H7 (cell line): ENCODE results near the gene AQP5. TPM values are rescaled to one million over a fixed set of nuclear protein-coding genes. Genes with fewer than 3 reads are reported as not detected.
A peak's percentile ranks its signal among the peaks of the same experiment; 100 is the strongest.

ENCODE experiments used
- DNase-seq: peaks from one replicate; pipeline ENCODE4 v3.0.0; 2012
- H3K27me3 ChIP-seq: 2 replicates; pipeline ENCODE4 v1.6.0; 2011; ENCODE audit warnings: mild to moderate bottlenecking, low read length; ENCODE audit not compliant: control insufficient read depth, insufficient read depth
- H3K36me3 ChIP-seq: replicated peaks from 2 replicates; pipeline ENCODE4 v1.5.1; 2011; ENCODE audit warnings: low read length; ENCODE audit not compliant: control insufficient read depth, insufficient read depth
- H3K4me3 ChIP-seq: 2 replicates; pipeline ENCODE4 v1.5.1; 2011; ENCODE audit warnings: low read depth, mild to moderate bottlenecking, control low read depth, low read length, moderate library complexity; ENCODE audit not compliant: insufficient read depth
- total RNA-seq: library from RNA; depleted of rRNA; stranded (reverse); fragments of >200 nt; shearing (Covaris generic); gene quantifications from 2 replicates; pipeline ENCODE4 v1.2.3, GENCODE V29; 2014; rRNA removed

Gene AQP5
- total RNA-seq = 1.7 and 2.9 TPM in 2 replicates

GRCh38 chr12:49961111-49961922, at the start of gene AQP5:
AQP5 (plus strand) TSS chr12:49961872; CDS start chr12:49962018, 146 bp downstream.
- Histone ChIP-seq H3K27me3 (peaks cover 41% of the 10 kb centered on the region), H3K36me3 (no peaks in the 10 kb centered on the region), H3K4me3 (peak within 1 kb of the TSS; percentile 51)
- peak; percentile 93 for DNase-seq

GRCh38 chr12:49912345-49913255, 49.1 kb upstream of the AQP5 start:
- no peaks in the 10 kb centered on the region for H3K36me3 ChIP-seq
- no peak for DNase-seq
- H3K27me3 ChIP-seq = 0 out of 2 replicates have a peak, but pooled peaks cover 1% of the 10 kb centered on the region
- H3K4me3 ChIP-seq = no peak overlapping the region

- no peak for DNase-seq
- no peaks in the 10 kb centered on the region for H3K36me3 ChIP-seq
Measured at GRCh38 chr12:49916129-49916919, 45.3 kb upstream of the AQP5 start.

GRCh38 chr12:49917166-49917787, 44.4 kb upstream of the AQP5 start:
- Histone ChIP-seq H3K4me3 (no peak overlapping the region), H3K36me3 (no peaks in the 10 kb centered on the region), H3K27me3 (no peaks in the 10 kb centered on the region)
- no peak for DNase-seq

More at GRCh38 chr12:49916129-49916919, 45.3 kb upstream of the AQP5 start:
- Histone ChIP-seq H3K27me3 (no peaks in the 10 kb centered on the region), H3K4me3 (no peak overlapping the region)

- DNase-seq = no peak
- Histone ChIP-seq H3K27me3 (no peaks in the 10 kb centered on the region), H3K4me3 (no peak overlapping the region), H3K36me3 (no peaks in the 10 kb centered on the region)
Measured at GRCh38 chr12:49917788-49918173, 43.9 kb upstream of the AQP5 start.

GRCh38 chr12:49920241-49920914, 41.3 kb upstream of the AQP5 start:
- no peak for DNase-seq
- Histone ChIP-seq H3K36me3 (no peaks in the 10 kb centered on the region), H3K27me3 (no peaks in the 10 kb centered on the region), H3K4me3 (no peak overlapping the region)

GRCh38 chr12:49920915-49921286, 40.8 kb upstream of the AQP5 start:
- Histone ChIP-seq H3K27me3 (no peaks in the 10 kb centered on the region), H3K36me3 (no peaks in the 10 kb centered on the region), H3K4me3 (no peak overlapping the region)
- DNase-seq = no peak

GRCh38 chr12:49921299-49921698, 40.4 kb upstream of the AQP5 start:
- H3K27me3 ChIP-seq = no peaks in the 10 kb centered on the region
- no peak for DNase-seq
- H3K4me3 ChIP-seq = no peak overlapping the region
- H3K36me3 ChIP-seq = no peaks in the 10 kb centered on the region

GRCh38 chr12:49921936-49922335, 39.7 kb upstream of the AQP5 start:
- no peaks in the 10 kb centered on the region for H3K27me3 ChIP-seq
- H3K4me3 ChIP-seq = no peak overlapping the region
- DNase-seq = no peak
- no peaks in the 10 kb centered on the region for H3K36me3 ChIP-seq

- no peaks in the 10 kb centered on the region for H3K36me3 ChIP-seq
- no peaks in the 10 kb centered on the region for H3K27me3 ChIP-seq
- no peak for DNase-seq
- H3K4me3 ChIP-seq = no peak overlapping the region
Measured at GRCh38 chr12:49922349-49923034, 39.2 kb upstream of the AQP5 start.

- H3K4me3 ChIP-seq = no peak overlapping the region
- no peaks in the 10 kb centered on the region for H3K36me3 ChIP-seq
- DNase-seq = no peak
- H3K27me3 ChIP-seq = no peaks in the 10 kb centered on the region
Measured at GRCh38 chr12:49923035-49923644, 38.5 kb upstream of the AQP5 start.

- Histone ChIP-seq H3K27me3 (no peaks in the 10 kb centered on the region), H3K4me3 (no peak overlapping the region), H3K36me3 (no peaks in the 10 kb centered on the region)
- no peak for DNase-seq
Measured at GRCh38 chr12:49923880-49924556, 37.7 kb upstream of the AQP5 start.
